Trophoblast cell (in vitro differentiated cells and primary cell): ENCODE data around the gene TBC1D5.

Experiments used
- DNase-seq, 2 donors: peaks; one replicate each; pipeline ENCODE4 v3.0.0-alpha.2; 2016
- H2AFZ ChIP-seq: 2 replicates; pipeline ENCODE4 v1.6.1; 2013; ENCODE audit warnings: low read length, moderate library complexity, mild to moderate bottlenecking; ENCODE audit not compliant: insufficient read depth, poor library complexity
- H2AK5ac ChIP-seq: 2 replicates; pipeline ENCODE4 v1.6.1; 2013; ENCODE audit warnings: mild to moderate bottlenecking, low read length
- H2BK120ac ChIP-seq: 2 replicates; pipeline ENCODE4 v1.6.1; 2013; ENCODE audit warnings: low read length, mild to moderate bottlenecking, moderate library complexity; ENCODE audit not compliant: insufficient read depth, poor library complexity
- H2BK12ac ChIP-seq: 2 replicates; pipeline ENCODE4 v1.6.1; 2013; ENCODE audit warnings: mild to moderate bottlenecking, low read length, moderate library complexity
- H2BK5ac ChIP-seq: 2 replicates; pipeline ENCODE4 v1.6.1; 2013; ENCODE audit warnings: low read length, low read depth, moderate library complexity, mild to moderate bottlenecking; ENCODE audit not compliant: poor library complexity
- H3K14ac ChIP-seq: 2 replicates; pipeline ENCODE4 v1.6.1; 2013; ENCODE audit warnings: mild to moderate bottlenecking, low read length
- H3K18ac ChIP-seq: 2 replicates; pipeline ENCODE4 v1.6.1; 2013; ENCODE audit warnings: mild to moderate bottlenecking, low read length
- H3K23ac ChIP-seq: 2 replicates; pipeline ENCODE4 v1.6.1; 2013; ENCODE audit warnings: low read length
- H3K27ac ChIP-seq: 2 replicates; pipeline ENCODE4 v1.5.1; 2013; ENCODE audit warnings: low read depth, mild to moderate bottlenecking, inconsistent platforms, low read length, moderate library complexity
- H3K27me3 ChIP-seq: 2 replicates; pipeline ENCODE4 v1.6.1; 2013; ENCODE audit warnings: inconsistent platforms, mild to moderate bottlenecking, low read length, moderate library complexity; ENCODE audit not compliant: insufficient read depth
- H3K36me3 ChIP-seq, 2 experiments: 1 replicate in 1 of 2; 2 replicates in 1 of 2; pipeline ENCODE4 v1.6.1; 2013; ENCODE audit warnings: low read length in 2 of 2, mild to moderate bottlenecking in 2 of 2, moderate library complexity in 1 of 2; ENCODE audit not compliant: insufficient read depth in 2 of 2, control insufficient read depth in 1 of 2
- H3K4ac ChIP-seq: 2 replicates; pipeline ENCODE4 v1.6.1; 2013; ENCODE audit warnings: low read depth, mild to moderate bottlenecking, low read length, moderate library complexity
- H3K4me1 ChIP-seq, 2 experiments: 1 replicate in 1 of 2; 2 replicates in 1 of 2; pipeline ENCODE4 v1.6.1; 2013; ENCODE audit warnings: low read length in 2 of 2, mild to moderate bottlenecking in 2 of 2, moderate library complexity in 1 of 2; ENCODE audit not compliant: insufficient read depth in 2 of 2, control insufficient read depth in 1 of 2
- H3K4me2 ChIP-seq: 2 replicates; pipeline ENCODE4 v1.6.1; 2013; ENCODE audit warnings: inconsistent platforms, mild to moderate bottlenecking, low read length, moderate library complexity
- H3K4me3 ChIP-seq: 2 replicates; pipeline ENCODE4 v1.5.1; 2013; ENCODE audit warnings: mild to moderate bottlenecking, low read depth, low read length, inconsistent platforms
- H3K79me1 ChIP-seq: one replicate; pipeline ENCODE4 v1.6.1; 2013; ENCODE audit warnings: low read length
- H3K79me2 ChIP-seq: 2 replicates; pipeline ENCODE4 v1.6.1; 2013; ENCODE audit warnings: low read length, mild to moderate bottlenecking; ENCODE audit not compliant: control insufficient read depth, insufficient read depth, poor library complexity
- H3K9ac ChIP-seq: 2 replicates; pipeline ENCODE4 v1.6.1; 2013; ENCODE audit warnings: mild to moderate bottlenecking, low read length
- H3K9me3 ChIP-seq: 2 replicates; pipeline ENCODE4 v1.6.1; 2013; ENCODE audit warnings: low read depth, mild to moderate bottlenecking, control low read depth, inconsistent platforms, low read length; ENCODE audit not compliant: insufficient read depth
- H4K12ac ChIP-seq: 2 replicates; pipeline ENCODE4 v1.6.1; 2013; ENCODE audit warnings: low read depth, mild to moderate bottlenecking, low read length, moderate library complexity
- H4K8ac ChIP-seq: 2 replicates; pipeline ENCODE4 v1.6.1; 2013; ENCODE audit warnings: low read depth, mild to moderate bottlenecking, low read length, moderate library complexity
- H4K91ac ChIP-seq: one replicate; pipeline ENCODE4 v1.6.1; 2013; ENCODE audit warnings: low read depth, mild to moderate bottlenecking, low read length, moderate library complexity
- WGBS: extraction: QIAGEN DNeasy Blood & Tissue Kit; methylation state at CpG from one replicate; pipeline ENCODE4 v1.1.7; 2013; ENCODE audit warnings: missing lambda C conversion rate; ENCODE audit not compliant: insufficient read length, insufficient coverage; ENCODE audit errors: extremely low coverage; 5-methylcytosine and 5-hydroxymethylcytosine counted together

TBC1D5 gene

DNA sequence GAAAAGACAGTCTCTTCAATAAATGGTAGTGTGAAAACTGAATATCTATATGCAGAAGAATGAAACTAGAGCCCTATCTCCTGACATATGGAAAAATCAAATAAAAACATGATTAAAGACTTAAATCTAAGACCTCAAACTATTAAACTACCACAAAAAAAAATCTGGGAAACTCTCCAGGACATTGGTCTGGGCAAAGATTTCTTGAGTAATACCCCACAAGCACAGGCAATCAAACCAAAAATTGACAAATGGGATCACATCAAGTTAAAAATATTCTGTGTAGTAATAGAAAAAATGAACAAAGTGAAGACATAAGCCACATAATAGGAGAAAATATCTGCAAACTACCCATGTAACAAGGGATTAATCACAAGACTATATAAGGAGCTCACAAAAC, 286.4 kb downstream of the TBC1D5 start:
- no peak overlapping the region for H4K91ac ChIP-seq
- H2BK5ac ChIP-seq: no peak overlapping the region
- H3K9me3 ChIP-seq: no peaks in the 10 kb centered on the region
- no peak overlapping the region for H4K12ac ChIP-seq
- H3K4me2 ChIP-seq: no peak overlapping the region
- H3K79me1 ChIP-seq: no peaks in the 10 kb centered on the region
- no peaks in the 10 kb centered on the region for H3K4me1 ChIP-seq
- H3K36me3 ChIP-seq: no peaks in the 10 kb centered on the region
- no peak overlapping the region for H2BK12ac ChIP-seq
- H2AK5ac ChIP-seq: no peak overlapping the region
- H3K23ac ChIP-seq: no peak overlapping the region
- no peak overlapping the region for H3K18ac ChIP-seq
- no peak overlapping the region for H2BK120ac ChIP-seq
- no peak overlapping the region for H3K14ac ChIP-seq
- no peak overlapping the region for H3K9ac ChIP-seq
- H3K79me2 ChIP-seq: no peaks in the 10 kb centered on the region
- no peak overlapping the region for H4K8ac ChIP-seq
- no peak overlapping the region for H3K4me3 ChIP-seq
- no peak overlapping the region for H2AFZ ChIP-seq
- no peak overlapping the region for H3K4ac ChIP-seq
- no peak for DNase-seq
- no peak overlapping the region for H3K27ac ChIP-seq
- H3K27me3 ChIP-seq: no peaks in the 10 kb centered on the region

DNA sequence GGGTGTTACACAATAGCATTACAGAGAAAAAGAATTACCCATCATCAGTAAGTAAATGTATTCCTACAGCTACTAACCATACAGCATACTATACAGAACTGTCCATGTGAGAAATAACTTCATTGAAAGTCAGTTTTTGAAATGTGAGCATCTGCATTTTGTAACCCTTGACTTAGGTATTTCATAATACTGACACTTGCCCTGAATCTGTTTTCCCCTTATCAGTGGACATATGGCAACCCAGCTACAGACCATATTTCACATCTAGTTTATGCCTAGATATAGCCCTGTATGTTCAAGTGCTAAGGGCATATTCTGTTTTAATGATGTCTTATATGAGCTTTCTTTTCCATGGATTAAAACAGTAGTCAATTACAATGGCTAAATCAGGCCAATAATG, 297.6 kb downstream of the TBC1D5 start:
- no peaks in the 10 kb centered on the region for H3K9me3 ChIP-seq
- no peak overlapping the region for H2AK5ac ChIP-seq
- H4K91ac ChIP-seq: no peak overlapping the region
- no peak overlapping the region for H3K4me2 ChIP-seq
- H3K4ac ChIP-seq: no peak overlapping the region
- H3K9ac ChIP-seq: no peak overlapping the region
- no peaks in the 10 kb centered on the region for H3K27me3 ChIP-seq
- H3K4me3 ChIP-seq: no peak overlapping the region
- no peak overlapping the region for H4K12ac ChIP-seq
- DNase-seq: no peak
- no peak overlapping the region for H3K18ac ChIP-seq
- no peaks in the 10 kb centered on the region for H3K4me1 ChIP-seq
- H3K23ac ChIP-seq: no peak overlapping the region
- no peak overlapping the region for H3K14ac ChIP-seq
- H2BK120ac ChIP-seq: no peak overlapping the region
- no peak overlapping the region for H4K8ac ChIP-seq
- no peak overlapping the region for H2BK12ac ChIP-seq
- H3K36me3 ChIP-seq: no peaks in the 10 kb centered on the region
- no peak overlapping the region for H2AFZ ChIP-seq
- no peaks in the 10 kb centered on the region for H3K79me2 ChIP-seq
- no peak overlapping the region for H2BK5ac ChIP-seq
- no peaks in the 10 kb centered on the region for H3K79me1 ChIP-seq
- H3K27ac ChIP-seq: no peak overlapping the region

GRCh38 chr3:17443142-17443541, 299.3 kb downstream of the TBC1D5 start:
- Histone ChIP-seq H2BK12ac (no peak overlapping the region), H4K12ac (no peak overlapping the region), H3K79me2 (no peaks in the 10 kb centered on the region), H2AFZ (no peak overlapping the region), H4K91ac (no peak overlapping the region), H2BK120ac (no peak overlapping the region), H3K18ac (no peak overlapping the region), H3K79me1 (no peaks in the 10 kb centered on the region), H2AK5ac (no peak overlapping the region), H3K14ac (no peak overlapping the region), H3K9me3 (no peaks in the 10 kb centered on the region), H3K4me1 (no peaks in the 10 kb centered on the region), H4K8ac (no peak overlapping the region), H3K27ac (no peak overlapping the region), H3K27me3 (no peaks in the 10 kb centered on the region), H3K23ac (no peak overlapping the region), H3K4ac (no peak overlapping the region), H3K36me3 (no peaks in the 10 kb centered on the region), H3K4me3 (no peak overlapping the region), H3K9ac (no peak overlapping the region), H2BK5ac (no peak overlapping the region), H3K4me2 (no peak overlapping the region)
- no peak for DNase-seq
- WGBS: no CpG with 5 or more reads among the region's 4 CpGs

DNA sequence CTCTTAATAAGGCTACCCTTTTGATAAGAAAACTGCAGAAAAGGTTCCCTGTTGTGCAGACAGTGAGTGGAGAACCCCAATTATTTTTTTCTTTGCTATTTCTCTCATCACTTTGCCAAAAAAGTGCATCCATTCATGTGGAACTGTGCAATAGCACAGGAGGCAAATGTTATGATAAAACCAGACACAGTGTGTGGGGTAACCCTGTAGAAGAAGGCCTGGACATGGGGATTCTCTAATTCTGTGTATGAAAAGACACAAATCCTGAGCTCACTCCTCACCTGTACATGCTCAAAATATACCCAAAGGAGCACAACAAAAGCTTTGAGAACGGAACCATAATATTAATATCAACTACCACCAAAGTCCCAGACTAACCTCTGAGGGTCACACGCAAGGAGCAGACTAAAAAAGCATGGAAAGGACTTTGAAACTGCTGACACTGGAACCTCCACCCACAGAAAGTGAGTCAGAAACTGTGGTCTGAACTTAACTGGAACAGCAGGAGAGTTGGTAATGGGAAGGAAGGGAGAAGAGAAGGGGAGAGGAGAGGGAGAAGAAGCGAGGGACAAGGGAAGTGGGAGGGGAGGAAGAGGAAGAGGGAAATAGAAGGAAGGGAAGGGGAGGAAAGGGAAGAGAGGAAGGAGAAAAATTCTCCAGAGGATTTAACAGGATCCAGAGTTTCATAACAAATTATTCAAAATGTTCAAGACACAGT, 299.9 kb downstream of the TBC1D5 start:
- DNase-seq: no peak
- H3K4ac ChIP-seq: no peak overlapping the region
- no CpG with 5 or more reads among the region's 3 CpGs for WGBS
- no peak overlapping the region for H2BK120ac ChIP-seq
- no peak overlapping the region for H2BK12ac ChIP-seq
- H4K91ac ChIP-seq: no peak overlapping the region
- H4K8ac ChIP-seq: no peak overlapping the region
- no peaks in the 10 kb centered on the region for H3K36me3 ChIP-seq
- H3K27ac ChIP-seq: no peak overlapping the region
- H3K4me3 ChIP-seq: no peak overlapping the region
- H3K14ac ChIP-seq: no peak overlapping the region
- H3K23ac ChIP-seq: no peak overlapping the region
- H3K18ac ChIP-seq: no peak overlapping the region
- H3K9ac ChIP-seq: no peak overlapping the region
- H4K12ac ChIP-seq: no peak overlapping the region
- H3K79me2 ChIP-seq: no peaks in the 10 kb centered on the region
- H2AK5ac ChIP-seq: no peak overlapping the region
- no peak overlapping the region for H3K4me2 ChIP-seq
- no peaks in the 10 kb centered on the region for H3K9me3 ChIP-seq
- H3K27me3 ChIP-seq: no peaks in the 10 kb centered on the region
- H2BK5ac ChIP-seq: no peak overlapping the region
- H2AFZ ChIP-seq: no peak overlapping the region
- H3K4me1 ChIP-seq: no peaks in the 10 kb centered on the region
- no peaks in the 10 kb centered on the region for H3K79me1 ChIP-seq
